NCI-H128 (cell line): ENCODE data around the gene GPR137.

Experiments
- DNase-seq: peaks from one replicate; lab custom pipeline; 2025; ENCODE audit not compliant: unreplicated experiment; lab: John Stamatoyannopoulos, UW

Gene GPR137

DNA sequence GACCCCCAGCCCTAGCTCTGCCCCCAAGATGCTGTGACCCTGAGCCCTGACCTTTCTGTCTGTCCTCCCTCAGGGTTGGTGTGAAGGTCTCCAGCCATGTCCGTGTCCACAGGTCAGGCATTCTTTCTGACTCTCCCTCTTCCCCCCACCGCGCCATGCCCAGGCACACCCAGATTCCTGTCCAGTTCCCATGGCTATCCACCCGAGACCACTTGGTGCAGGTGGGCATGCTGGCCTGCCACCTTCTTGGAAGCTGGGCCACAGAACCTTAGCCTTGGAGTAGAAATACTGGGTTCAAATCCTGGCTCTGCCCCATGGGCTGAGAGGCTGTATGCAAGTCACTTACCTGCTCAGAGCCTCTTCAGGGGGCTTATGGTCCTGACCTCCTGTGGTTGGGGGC is 36.6 kb upstream of the GPR137 start:
- DNase-seq = no peak

DNA sequence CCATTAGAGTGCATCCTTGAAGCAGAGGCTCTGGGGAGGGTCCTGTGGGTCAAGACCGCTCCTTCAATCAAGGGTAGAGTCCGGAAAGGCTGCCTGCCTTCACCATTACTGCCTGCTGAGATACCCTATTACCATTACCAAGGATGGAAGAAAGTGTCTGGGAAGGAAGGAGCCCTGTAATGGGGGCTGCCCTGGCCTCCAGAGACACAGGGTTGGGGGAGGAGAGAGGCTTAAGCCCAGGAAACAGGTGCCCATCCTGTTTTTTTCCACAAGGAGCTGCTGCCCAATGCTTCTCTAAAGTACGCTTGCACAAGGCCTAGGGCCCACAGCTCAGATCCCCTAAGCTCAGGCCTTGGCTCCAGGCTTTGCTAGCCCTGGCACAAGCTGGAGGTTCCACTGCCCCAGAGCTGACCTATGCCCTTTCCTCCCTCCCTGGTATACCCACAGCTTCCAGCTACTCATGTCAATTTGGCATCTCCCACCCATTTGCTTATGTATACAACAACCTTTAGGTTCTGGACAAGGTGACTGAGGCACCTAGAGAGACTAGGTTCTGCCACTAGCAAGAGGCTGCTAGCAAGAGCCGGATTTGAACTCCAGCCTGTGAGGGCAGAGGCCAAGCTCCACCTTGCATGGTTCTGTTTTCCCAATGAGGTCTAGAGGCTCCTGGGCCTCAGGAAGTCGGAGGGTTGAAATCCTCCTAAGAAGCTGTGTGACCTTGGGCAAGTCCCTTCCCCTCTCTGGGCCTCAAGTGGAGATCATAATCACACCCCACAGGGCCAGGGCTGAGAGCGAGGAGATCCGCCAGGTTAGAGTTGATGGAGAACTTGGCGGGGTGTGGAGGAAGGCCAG is 35.9 kb upstream of the GPR137 start:
- DNase-seq = no peak

DNA sequence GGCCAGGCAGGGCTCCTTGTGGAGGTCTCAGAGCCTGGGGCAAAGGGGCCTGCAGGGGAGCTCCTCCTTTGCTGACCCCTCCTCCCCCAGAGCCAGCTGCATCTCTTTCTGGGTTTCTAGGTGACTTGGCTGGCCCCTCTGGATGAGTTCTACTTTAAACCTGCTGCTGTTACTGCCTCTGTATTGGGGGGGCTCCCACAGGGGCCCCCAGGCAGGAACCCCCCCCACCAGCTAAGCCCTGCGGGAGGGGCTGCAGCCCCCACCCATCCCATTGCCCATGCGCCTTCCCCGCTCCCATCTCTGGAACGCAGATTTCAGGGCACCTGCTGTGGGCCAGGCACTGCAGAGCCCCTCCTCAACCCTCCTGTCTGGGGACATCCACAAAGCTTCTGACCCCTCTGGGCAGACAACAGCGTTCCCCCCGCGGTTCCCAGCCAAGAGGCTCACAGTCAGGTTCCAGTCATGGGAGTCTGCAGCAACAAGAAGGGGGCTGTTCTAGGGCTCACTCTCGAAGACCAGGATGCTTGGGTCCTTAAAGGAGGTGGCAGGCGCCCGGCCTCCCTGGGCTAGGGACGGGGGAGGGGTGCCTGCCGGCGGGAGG is 35.1 kb upstream of the GPR137 start:
- no peak for DNase-seq

DNA sequence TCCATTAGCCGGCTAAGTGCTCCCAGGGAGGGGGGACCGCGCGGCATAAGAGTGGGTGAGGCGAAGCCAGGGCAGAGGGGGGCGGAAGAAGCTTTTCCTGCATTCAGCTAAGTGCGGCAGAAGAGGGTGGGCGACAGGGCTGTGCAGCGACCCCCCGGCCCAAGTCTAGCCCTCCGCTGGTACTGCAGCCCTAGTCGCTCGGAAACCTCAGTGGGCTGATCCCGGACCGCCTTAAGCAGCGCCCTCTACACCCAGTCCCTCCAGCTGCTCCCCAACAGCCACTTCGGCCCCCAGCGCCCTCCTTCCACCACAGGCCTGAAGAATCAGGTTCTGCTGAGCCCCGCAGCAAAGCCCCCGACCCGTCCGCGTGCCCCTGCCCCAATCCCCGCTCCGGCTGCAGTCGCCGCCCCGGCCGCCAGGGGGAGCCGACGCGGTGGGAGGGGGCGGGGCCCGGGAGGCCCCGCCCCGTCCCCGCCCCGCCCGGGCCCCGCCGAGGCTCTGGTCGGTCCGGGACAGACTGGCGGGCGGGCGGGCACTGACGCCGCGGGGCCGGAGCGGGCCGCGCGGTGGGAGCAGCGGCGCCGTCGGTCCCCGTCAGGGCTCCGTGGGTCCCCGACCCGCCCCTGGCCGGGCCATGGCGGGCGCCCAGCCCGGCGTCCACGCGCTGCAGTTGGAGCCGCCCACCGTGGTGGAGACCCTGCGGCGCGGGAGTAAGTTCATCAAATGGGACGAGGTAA is 34.5 kb upstream of the GPR137 start, which contains the start of gene PLCB3:
TSS of gene PLCB3 (plus strand) at position 515 of the 737 bp plus-strand sequence. CDS start at position 635, 120 bp downstream.
- no peak for DNase-seq

DNA sequence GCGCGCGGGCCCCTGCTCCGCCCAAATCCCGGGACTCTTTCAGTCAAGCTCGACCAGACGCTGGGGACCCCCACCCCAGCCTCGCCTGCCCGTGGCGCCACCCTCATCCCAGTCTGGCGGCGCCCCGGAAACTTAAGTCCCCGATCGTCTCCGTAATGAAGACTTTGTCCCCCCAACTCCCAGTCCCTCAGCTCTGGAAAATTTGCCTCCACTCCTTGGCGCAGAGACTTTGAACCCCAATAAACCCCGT is 34.0 kb upstream of the GPR137 start:
- DNase-seq = no peak

DNA sequence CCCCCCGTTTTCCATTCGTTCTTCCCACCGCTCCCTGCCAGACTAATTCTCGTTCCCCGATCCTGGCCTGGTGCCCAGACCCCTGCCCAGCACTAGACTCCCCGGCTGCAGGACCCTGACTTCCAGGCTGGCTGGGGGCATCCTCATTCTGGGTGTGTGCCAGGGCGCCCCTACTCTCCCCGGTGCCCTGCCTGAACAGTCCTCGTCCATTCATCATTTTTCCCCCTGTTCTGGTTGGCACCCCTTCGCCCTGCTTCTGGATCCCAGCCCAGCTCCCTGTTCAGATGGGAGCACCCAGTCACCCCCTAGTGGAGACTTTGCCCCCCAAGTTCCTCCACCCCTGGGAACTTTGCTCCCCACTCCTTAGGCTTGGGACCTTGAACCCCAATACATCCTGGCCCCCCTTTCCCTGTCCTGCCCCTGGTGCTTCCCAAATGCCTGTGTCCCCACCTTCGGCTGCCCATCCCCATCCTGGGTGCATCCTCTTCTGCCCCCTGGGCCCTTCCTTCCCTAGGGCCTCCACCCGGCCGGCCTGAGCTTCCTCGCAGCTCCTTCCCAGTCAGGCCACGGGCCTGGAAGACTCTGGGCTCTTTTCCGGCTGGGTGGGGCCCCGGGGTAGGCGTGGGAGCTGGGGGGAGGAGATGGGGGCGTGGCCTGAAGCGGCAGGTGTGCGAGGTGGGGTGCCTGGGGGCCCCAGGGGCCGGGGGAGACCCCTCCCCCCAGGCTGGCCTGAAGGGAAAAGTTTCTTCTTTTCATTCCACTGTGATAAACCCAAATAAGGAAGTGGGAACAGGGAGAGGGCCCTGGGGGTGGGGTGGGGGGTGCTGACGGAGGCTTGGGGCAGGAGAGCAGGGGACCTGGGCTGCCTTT is 33.4 kb upstream of the GPR137 start:
- no peak for DNase-seq

DNA sequence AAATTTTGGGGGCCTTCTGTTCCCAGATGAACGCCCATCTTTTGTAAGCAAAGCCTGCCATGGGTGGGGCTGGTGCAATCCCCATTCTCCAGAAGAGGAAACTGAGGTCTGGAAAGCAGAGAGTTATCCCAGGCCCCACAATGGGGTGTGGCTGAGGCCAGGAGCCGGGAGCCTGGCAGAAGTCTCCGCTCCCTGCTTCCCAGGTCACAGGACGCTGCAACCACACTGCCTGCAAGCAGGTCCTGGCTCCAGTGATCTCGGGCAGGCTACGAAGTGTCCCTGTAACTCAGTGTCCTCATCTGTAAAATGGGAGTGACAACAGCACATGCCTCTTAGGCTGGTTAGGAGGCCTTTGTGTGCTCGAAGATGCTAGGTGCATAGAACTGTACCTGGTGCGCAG is 32.6 kb upstream of the GPR137 start:
- no peak for DNase-seq

DNA sequence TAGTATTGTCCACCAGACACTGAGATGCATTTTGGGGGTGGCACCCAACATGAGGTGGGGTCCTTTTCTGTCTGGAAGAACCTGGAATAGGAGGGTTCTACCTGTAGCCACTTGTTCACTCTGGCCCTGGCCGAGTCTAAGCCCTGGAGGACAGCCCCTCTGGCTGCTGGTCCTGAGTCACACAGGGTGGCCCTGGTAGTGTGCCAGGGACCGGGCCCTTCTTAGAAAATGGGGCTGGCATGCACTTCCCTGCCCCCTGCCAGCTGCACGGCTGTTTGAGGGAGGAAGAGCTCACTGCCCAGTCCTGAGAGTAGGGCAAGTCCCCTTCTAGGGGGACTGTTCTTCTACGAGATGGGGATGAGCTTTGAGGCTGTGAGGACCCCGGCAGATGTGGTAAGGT is 32.2 kb upstream of the GPR137 start:
- no peak for DNase-seq

DNA sequence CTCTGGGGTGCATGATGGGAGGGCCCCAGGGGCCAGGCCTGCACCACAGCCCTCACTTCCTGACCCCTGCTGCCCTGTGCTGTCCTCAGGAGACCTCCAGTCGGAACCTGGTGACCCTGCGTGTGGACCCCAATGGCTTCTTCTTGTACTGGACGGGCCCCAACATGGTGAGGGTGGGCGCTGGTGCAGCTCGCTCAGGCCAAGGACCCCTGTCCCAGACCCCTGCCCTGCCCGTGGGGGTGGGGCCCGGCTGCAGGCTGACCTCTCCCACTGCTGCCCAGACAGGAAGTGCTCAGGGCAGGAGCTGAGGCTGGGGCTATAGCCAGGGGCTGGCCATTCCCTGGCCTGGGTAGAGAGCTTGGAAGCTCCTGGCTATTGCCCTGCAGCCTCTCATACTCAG is 31.3 kb upstream of the GPR137 start:
- DNase-seq = no peak

DNA sequence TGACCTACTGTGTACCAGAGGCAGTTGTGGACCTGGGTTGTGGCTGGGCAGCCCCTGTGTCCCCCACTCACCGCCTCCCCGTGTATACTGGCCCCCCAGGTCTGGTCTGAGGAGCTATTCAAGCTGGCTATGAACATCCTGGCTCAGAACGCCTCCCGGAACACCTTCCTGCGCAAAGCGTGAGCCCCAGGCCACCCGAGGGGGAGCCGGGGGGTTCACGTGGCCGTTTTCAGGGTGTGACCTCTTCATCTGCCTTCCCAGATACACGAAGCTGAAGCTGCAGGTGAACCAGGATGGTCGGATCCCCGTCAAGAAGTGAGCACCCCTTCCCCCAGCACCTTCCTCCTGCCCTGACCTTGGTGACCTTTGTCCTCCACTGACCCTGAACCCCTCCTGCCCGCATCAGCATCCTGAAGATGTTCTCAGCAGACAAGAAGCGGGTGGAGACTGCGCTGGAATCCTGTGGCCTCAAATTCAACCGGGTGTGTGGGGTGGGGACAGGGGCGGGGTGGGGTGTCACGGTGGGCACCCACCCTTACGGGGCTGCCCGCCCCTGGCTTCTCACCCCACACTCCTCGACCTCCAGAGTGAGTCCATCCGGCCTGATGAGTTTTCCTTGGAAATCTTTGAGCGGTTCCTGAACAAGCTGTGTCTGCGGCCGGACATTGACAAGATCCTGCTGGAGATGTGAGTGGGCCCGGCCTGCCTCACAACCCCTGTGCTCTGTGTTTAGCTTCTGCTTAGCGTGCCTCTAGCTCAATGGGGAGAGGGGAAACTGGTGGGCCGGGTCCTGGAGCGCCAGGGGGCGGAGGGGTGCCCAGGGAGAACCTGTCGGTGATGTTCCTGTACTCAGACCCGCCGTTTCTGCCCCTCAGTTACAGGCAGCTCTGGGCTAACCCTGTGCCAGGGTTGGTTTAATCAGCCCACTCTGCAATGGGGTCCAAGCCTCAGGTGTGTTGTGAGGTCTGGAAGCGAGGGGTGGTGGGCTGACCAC is 30.2 kb upstream of the GPR137 start:
- DNase-seq = no peak

DNA sequence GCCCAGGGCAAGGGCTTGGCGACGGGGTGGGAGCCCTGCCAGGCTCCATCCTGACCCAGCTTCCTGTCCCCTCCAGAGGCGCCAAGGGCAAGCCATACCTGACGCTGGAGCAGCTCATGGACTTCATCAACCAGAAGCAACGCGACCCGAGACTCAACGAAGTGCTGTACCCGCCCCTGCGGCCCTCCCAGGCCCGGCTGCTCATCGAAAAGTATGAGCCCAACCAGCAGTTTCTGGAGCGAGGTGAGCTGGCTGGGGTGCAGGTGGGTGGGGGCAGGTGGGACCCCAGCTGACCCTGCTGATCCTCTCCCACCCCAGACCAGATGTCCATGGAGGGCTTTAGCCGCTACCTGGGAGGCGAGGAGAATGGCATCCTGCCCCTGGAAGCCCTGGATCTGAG is 29.3 kb upstream of the GPR137 start:
- DNase-seq = no peak

DNA sequence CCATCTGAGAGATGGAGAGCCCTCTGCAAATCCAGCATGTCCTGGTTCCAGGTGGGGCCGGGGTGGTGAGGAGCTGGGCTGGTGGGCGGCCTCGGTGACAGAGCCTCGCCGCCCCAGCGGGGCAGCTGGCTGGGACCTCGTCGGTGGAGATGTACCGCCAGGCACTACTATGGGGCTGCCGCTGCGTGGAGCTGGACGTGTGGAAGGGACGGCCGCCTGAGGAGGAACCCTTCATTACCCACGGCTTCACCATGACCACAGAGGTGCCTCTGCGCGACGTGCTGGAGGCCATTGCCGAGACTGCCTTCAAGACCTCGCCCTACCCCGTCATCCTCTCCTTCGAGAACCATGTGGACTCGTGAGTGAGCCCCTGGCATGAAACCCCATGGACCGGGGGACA is 27.3 kb upstream of the GPR137 start:
- no peak for DNase-seq

DNA sequence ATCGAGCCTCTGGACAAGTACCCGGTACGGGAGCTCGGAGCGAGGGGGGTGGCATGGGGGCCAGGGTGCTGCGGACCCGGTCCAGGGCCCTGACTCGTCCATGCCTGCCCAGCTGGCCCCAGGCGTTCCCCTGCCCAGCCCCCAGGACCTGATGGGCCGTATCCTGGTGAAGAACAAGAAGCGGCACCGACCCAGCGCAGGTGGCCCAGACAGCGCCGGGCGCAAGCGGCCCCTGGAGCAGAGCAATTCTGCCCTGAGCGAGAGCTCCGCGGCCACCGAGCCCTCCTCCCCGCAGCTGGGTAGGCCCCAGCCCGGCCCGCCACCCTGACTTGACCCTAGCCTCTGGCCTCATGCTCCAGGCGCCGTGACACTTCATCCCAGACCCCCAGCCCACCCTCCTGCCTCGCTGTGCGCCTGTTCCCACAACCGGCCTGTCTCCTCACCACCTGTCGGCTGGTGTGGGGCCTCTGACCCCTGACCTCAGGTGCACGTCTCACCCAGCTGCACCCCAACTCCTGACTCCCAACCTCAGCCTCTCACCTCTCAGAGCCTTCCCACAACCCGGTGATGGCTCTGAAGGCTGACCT is 26.6 kb upstream of the GPR137 start:
- DNase-seq = no peak

DNA sequence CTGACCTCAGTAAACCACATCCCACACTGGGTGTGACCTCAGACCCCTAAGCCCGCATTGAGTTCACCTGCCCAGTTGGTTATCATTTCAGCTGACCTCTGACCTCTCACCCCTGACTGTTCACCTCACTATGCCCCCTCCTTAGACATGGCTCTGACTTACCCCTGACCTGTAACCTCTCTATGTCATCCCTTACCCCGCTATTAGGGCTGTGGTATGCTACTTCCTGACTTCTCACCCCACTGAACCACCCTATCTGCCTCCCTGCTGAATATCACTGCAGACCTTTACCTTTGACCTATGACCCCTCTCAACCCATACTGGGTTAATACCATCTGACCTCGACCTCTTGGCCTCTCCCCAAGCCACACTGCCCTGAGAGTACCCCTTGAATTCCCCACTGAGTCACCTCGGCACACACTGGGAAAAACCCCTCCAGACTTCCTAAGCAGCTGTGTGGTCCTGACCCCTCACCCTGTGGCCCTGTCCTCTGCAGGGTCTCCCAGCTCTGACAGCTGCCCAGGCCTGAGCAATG is 26.0 kb upstream of the GPR137 start:
- DNase-seq = no peak

DNA sequence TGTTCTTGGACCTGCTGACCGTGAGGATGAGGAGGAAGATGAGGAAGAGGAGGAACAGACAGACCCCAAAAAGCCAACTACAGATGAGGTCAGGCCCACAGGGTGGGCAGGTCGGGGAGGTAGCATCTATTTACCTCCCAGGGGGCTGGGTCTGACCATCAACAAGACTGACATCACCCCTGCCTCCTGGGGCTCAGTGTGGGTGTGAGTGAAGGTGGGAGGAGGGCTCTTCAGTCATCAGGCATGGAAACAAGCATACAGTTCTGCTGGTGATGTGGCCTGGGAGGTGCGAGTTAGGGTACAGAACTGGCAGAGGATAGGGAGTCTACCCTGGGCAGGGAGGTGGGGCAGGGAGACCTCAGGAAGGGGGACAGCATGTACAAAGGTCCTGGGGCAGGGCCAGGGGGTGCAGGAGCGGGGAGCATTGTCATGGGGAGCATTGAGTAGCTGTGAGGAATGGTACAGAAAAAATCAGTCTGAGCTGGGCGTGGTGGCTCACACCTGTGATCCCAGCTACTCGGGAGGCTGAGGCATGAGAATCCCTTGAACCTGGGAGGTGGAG is 25.4 kb upstream of the GPR137 start:
- DNase-seq = no peak

DNA sequence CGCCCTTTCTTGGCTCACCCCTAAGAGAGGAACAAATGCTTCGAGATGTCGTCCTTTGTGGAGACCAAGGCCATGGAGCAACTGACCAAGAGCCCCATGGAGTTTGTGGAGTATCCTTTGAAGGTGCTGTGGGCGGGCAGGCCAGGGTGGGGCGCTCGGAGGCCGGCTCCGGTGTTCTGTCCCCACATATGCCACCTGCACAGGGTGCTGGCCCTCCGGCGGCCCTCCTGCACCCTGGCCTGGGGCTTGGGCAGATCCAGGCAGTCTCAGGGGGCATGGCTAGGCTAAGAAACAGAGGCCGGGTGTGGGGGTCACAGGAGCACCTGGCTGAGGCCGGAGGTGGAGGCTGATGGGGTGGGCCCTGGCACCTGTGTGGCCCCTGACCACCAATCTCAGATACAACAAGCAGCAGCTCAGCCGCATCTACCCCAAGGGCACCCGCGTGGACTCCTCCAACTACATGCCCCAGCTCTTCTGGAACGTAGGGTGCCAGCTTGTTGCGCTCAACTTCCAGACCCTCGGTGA is 24.0 kb upstream of the GPR137 start:
- DNase-seq = no peak

DNA sequence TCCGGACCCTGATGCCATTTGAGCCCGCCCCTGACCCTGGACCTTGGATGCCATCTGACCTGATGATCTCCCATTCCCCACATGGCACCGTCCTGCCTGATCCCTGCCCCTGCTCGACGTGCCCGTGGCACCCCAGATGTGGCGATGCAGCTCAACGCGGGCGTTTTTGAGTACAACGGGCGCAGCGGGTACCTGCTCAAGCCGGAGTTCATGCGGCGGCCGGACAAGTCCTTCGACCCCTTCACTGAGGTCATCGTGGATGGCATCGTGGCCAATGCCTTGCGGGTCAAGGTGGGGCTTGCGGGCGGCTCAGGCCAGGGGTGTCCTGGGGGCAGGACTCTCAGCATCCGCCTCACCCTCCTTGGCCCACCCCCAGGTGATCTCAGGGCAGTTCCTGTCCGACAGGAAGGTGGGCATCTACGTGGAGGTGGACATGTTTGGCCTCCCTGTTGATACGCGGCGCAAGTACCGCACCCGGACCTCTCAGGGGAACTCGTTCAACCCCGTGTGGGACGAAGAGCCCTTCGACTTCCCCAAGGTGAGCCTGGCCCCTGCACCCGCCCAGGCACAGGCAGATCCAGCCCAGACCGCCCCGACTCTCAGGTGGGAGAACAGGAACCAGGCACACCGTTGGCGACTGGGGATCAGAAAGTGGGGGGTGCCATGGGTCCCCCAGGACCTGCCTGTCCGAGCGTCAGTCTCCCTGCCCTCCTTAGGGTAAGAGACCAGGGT is 23.2 kb upstream of the GPR137 start:
- DNase-seq = no peak
